GM12874 (cell line): ENCODE results near the gene ADCY2.

Source experiments
- TF ChIP-seq, protein P1 (sequence below): IDR thresholded peaks from 2 replicates; pipeline ENCODE4 v1.5.1; 2011; ENCODE audit warnings: low read depth, mild to moderate bottlenecking, control low read depth, low read length, moderate library complexity; ENCODE audit not compliant: insufficient read depth

Gene ADCY2

DNA sequence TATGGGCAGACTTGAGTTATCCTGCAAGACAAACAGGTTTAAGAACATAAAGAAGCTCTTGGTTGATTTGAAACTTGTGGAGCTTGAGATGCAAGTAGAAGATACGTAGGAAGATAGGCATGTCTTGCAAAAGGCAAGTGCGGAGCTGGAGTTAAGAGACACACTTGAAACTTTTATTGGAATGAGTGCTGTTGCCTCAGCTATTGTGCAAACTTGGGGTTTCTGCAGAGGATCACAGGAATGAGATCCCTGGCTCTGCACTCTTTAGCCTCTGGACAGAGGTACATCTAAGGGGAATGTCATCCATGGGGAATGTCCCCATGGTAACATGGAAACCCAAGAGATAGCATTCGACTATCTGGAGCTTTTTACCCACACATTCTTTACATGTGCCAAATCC lies 121.1 kb downstream of the ADCY2 start:
- TF ChIP-seq, protein P1, sequence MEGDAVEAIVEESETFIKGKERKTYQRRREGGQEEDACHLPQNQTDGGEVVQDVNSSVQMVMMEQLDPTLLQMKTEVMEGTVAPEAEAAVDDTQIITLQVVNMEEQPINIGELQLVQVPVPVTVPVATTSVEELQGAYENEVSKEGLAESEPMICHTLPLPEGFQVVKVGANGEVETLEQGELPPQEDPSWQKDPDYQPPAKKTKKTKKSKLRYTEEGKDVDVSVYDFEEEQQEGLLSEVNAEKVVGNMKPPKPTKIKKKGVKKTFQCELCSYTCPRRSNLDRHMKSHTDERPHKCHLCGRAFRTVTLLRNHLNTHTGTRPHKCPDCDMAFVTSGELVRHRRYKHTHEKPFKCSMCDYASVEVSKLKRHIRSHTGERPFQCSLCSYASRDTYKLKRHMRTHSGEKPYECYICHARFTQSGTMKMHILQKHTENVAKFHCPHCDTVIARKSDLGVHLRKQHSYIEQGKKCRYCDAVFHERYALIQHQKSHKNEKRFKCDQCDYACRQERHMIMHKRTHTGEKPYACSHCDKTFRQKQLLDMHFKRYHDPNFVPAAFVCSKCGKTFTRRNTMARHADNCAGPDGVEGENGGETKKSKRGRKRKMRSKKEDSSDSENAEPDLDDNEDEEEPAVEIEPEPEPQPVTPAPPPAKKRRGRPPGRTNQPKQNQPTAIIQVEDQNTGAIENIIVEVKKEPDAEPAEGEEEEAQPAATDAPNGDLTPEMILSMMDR, result no peak

DNA sequence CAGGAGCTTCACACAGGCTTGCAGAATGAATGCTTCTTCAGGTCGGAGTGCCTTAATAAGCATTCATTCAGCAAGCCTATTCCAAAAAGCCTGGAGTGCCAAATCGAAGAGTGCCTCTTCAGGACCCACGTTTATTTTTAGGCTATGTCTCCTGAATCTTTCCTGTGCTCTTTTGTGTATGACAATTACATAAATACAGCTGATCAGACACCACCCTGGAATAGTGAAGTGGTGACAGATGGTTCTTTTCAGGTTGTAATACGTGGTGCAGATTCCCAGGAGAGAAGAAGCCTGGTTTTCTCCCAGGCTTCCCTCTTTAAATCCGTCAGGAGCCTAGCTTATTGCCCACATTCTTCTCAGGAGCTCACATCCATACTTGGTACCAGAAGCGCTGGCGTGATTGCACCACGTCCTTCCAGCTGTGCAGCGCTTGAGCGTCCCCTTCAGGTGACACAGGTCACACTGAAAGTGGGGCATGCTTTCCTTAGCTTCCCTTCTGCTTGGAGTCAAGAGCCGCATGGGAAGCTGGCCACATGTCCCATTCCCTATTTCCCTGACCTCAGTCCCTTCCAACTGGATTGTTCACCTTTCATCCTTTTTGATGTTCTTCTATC lies 123.1 kb downstream of the ADCY2 start:
- TF ChIP-seq, protein P1, result no peak

DNA sequence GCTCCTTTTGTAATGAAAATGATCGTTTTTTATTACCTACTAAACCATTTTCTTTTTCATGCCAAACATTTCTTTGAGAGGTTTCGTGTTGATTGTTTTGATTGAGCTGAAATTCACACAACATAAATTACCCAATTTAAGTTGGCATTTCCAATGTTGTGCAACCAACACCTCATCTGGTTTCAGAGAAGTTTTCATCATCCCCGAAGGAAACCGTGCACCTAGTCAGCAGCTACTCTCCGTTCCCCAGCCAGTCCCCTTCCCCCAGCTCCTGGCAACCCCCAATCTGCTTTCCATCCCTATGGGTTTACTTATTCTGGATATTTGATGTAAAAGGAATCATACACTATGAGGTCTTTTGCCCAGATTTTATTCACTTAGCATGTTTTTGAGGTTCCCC lies 123.6 kb downstream of the ADCY2 start:
- TF ChIP-seq, protein P1, result no peak

DNA sequence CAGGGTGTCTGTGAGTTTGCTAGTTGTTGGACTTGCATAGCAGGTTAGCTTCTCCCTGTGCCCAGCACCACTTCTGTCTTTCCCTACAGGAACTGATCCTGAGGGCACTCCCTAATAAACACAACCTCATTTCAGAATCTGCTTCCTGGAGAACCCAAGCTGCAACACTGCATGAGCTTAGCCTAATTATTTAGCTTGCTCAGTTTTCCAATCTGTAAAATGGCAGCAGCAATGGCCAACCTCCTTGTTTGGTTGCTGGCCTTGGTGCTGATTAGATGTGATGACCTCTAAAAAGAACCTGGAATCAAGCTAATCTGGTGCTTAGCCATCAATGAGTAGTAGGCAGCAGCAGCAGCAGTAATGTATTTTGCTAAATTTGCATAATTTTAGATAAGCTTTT lies 133.9 kb downstream of the ADCY2 start:
- TF ChIP-seq, protein P1, result no peak

DNA sequence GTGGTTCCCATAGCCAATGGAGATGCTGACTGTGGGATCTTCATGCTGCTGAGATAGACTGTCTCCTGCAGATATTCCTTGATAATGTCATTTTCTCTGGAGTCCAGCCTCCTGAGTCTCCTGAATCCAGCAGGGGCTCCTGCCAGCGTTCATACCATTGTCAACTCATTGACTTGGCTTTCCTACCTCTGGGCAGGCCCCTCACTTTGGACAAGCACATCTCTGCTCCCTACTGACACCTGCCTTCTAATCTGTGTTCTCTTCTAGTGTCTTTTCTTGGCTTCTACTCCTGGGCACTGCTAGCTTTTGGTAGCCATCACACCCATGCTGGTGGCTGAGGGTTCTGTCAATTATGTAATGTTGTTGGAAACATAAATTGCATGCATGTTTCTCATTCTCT lies 138.0 kb downstream of the ADCY2 start:
- TF ChIP-seq, protein P1, result no peak

DNA sequence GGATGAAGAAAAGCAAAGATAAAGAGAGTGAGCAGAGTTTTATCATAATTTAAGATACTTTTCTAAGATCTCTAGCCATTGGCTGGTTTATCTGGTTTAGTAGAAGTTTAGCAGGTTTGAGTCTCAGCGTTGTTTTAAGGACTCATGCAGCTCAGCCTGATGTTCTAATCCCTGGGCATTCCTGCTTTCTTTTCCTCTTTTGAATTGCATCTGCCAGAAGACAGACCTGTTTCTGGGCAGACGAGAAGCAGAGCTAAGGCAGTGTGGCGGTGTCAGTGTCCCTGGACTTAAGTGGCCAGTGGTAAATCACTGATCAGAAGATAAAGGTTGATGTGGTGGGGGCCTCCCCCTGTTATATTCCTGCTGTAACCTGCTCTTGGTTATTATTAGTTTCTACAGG lies 138.6 kb downstream of the ADCY2 start:
- TF ChIP-seq, protein P1, result no peak

DNA sequence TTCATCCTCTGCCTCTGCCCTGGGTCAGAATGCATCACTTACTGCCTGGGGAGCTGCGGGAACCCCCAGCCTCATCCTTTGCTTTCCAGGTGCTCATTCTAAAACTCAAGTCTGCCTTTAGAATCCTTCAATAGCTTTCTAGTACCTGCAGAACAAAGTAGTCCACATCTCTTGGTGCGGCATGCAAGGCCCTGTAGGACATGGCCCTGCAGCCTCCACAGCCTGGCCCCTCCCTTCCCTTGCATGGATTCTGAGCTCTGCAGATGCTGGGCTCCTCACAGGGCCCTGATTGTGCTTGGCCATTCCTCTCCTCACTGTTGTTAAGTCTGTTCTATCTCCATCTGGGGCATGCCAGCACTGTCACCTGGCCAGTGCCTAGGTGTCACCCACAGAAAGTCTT lies 141.6 kb downstream of the ADCY2 start:
- TF ChIP-seq, protein P1, result no peak

DNA sequence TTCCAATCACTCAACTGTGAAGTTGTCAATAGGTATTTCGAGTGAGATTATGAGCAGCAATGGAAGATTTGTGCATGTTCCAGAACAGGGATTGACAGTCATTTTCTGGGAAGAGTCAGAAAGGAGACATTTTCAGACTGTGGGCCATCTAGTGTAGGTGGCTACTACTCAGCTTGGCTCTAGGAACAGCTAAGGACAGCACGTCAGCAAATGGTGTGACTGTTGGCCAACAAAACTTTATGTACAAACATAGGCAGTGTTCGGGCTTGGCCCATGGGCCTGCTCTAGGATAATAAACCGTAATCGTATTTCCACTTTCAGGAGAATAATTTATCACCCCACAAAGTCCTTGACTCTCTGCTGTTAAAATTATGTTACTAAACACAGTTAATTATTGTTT lies 143.6 kb downstream of the ADCY2 start:
- TF ChIP-seq, protein P1, result no peak
